Fibroblast of skin of back (primary cell): ENCODE results near the gene AGTPBP1.
"Not testable (repeated sequence)": the region's sequence is repeated elsewhere in the genome, so short reads cannot be mapped to it uniquely, and the experiment has no call there.

Experiments used
- DNase-seq: peaks from one replicate; pipeline ENCODE4 v3.0.0-alpha.2; 2013

AGTPBP1 gene

DNA sequence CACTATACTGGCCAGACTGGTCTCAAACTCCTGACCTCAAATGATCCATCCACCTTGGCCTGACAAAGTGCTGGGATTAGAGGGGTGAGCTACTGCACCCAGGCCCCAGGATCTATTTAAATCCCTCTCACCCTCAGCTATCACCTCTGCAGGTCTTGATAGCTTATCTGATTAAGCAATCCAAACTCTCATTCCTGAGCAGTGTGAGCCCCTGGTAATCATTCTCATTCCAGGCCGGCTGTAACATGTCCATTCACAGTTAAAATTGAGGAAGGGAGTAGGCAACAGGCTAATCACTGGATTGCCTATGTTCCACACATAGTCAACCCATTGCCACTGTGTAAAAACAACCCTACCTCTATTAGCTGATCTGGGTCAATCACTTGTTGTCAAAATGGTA lies 111.1 kb downstream of the AGTPBP1 start:
- DNase-seq: no peak

DNA sequence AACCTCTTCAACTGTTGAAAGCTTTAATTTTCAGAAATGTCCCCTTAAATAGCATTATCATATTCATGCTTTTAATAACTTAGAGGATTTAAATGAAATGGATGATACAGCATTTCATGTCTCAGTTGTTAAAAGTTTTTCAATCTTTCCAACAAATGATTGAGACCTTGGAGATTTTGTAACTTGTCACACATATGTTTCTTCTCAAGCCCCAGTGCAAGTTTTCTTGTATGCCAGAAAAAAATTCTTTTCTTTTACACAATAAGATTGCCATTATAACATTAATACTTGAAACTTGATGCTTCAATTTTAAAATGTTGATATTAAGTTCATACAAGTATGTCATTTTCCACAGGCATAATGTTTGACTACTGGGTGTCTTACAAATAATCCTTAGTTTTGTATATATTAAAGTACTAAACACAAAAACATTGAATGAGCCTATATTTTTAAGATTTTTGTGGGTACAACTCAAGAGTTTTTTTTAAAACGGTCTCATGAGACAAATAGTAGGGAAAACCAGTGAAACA lies 124.5 kb downstream of the AGTPBP1 start:
- DNase-seq: no peak

DNA sequence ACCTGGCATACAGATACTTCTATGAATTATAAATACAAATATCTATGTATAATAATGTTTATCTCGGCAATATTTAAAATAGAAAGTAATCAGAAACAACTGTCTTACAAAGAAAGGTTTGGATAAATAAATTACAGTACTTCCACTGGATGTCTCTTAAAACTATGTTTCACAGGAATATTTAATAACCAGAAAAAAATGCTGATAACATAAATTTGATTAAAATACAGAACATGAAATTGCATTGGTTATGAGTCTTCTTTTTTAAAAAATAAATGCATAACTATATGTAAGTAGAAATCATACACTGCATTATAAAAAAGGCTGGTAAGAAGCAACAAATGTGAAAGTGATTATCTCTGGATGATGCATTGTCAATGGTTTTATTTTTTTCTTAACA lies 126.0 kb downstream of the AGTPBP1 start:
- DNase-seq: no peak

DNA sequence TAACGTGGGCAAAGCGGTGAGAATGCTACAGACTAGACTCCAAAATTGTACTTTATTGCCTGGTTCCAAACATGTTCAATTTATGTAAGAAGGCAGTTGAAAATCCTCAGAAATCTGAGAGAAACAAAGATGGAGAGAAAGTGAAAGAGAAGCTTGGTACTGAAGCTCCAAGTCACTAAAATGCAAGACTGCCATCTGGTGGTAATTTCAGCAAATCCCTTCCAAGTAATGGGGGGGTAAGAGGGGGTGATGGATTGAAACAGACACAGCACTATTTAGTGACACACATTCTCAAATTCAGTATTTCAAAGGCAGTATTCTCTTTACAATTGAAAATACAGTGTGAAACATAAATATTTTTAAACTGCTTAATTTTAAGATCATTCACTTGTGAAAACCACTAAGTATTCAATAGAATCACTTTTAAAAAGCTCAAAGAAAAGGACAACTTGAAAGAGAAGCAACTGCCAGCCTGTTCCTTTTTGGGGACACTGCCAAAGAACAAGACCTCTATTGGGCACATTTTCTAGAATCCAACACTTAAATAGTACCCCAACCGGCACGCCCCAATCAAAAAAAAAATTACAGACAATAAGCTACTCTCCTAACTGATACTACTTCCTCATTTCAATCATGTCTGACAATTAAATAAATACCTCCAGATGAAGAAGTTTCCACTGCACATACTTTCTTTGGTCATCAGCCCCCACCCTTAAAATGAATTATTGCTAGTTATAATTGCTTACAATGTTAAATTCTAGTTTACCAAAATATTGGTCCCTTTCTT lies 131.5 kb downstream of the AGTPBP1 start:
- peak; percentile 74 for DNase-seq

DNA sequence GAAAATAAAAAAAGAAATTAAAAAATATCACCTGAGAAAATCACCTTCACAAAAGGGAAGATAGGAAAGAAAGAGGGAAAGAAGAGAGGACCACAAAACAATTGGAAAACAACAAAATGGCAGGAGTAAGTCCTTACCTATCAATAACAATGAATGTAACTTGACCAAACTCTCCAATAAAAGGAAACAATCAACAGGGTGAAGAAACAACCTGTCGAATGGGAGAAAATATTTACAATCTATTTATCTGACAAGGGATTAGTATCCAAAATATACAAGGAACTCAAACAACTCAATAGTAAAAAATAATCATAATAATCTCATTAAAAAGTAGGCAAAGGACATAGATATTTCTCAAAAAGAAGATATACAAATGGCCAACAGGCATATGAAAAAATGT lies 135.8 kb downstream of the AGTPBP1 start:
- DNase-seq: no peak

DNA sequence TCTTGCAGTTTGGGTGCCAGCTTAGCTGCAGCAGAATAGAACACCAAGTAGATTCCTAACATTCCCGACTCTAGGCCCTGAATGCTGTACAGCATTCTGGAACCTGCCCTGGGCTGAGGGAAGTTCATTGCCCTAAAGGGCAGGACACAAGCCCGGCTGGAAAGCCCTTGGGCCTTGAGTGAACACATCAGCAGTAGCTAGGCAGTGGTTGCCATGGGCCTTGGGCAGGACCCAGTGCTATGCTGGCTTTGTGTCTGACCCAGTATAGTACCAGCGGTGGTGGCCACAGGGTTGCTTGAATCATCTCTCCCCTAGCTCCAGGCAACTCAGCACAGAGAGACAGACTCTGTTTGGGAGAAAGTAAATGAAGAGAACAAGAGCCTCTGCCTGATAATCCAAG lies 137.8 kb downstream of the AGTPBP1 start:
- no peak for DNase-seq

DNA sequence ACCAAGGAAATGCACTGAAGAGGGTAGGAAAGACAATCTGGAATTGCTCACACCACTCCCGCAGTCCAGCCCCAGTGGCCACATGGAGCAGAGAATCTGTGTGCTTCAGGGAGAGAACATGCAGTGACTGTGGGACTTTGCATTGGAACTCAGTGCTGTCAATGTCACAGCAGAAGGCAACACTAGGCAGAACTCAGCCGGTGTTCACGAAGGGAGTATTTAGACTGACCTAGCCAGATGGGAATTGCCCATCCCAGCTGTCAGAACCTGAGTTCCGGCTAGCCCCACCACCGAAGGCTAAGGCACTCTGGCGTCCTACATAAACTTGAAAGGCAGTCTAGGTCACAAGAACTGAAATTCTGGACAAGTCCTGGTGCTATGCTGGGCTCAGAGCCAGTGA lies 139.0 kb downstream of the AGTPBP1 start:
- no peak for DNase-seq

DNA sequence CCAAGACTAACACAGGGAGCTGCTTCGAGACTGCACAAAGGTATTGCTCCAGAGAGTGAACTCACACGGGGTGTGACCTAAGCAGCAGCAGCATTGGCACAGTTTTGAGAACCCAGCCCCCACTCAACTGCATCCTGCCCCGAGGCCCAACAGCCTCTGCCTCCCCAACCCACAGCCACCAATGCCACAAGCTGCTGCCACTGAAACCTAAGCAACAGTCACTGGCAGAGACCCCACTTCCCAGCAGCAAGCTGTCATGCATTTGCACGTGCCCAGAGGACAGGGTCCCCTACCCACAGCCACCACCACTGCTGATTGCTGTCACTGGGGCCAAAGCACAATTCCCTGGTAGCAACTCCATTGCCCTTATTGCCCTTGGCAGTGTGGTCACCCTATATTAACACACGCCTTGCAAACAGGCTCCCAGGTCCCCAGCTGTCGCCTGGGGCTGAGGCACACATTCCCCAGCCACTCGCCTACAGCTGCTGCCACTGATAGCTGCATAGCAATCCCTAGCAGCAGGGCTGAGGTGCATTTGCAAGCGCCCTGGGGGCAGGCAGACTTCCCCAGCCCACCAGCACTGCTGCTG lies 141.0 kb downstream of the AGTPBP1 start:
- DNase-seq: no peak

DNA sequence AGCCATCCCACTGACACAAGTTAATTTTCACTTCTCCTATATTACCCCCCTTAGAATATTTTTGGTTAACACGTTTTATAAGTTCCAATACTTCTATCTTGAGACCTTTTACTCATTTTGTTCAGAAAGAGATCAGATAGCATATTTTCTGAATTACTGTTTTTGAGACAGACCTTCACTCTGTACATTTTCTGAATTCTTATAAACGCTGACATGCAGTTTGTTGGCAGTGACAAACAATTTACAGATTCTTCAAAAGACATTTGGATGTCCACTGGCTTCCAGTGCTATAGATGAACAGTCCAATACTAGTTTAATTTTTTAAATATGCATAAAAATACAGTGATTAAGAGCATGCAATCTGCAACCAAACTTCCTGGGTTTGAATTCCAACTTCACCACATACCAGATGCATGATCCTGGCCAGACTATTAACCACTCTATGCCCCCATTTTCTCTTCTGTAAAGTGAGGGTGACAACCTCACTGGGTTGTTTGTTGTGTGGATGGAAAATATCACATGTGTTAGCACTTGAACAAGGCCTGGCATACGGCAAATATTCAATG lies 142.1 kb downstream of the AGTPBP1 start:
- DNase-seq: peak; percentile 43

DNA sequence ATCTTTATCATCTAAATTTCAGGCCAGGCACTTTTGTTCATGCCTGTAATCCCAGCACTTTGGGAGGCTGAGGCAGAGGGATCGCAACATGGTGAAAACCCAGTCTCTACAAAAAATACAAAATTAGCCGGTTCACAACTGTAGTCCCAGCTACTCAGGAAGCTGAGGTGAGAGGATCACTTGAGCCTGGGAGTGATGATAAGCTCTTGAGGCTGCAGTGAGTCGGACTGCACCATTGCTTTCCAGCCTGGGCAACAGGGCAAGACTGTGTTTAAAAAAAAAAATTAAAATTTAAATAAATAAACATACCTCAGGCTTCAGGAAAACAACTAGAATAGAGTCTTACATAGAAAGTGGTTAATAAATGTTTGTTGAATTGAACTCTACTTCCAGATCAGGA lies 147.4 kb downstream of the AGTPBP1 start:
- no peak for DNase-seq

DNA sequence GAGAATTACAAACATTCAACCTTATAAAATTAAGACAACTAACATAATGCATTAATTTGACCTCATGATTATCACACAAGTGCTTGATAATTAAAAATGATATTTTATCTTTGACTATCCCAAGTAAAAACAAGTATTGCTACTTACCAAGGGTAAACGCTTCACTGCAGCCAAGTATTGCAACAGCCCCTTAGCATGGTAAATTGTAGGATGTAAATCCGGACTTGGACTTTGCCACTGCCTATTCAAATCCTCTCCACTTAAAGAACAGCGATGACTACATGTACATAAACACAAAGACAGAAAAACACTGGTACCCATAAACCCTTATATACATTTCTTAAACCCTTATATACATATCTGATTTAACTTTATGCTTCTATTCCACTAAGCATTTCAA lies 155.1 kb downstream of the AGTPBP1 start:
- no peak for DNase-seq

DNA sequence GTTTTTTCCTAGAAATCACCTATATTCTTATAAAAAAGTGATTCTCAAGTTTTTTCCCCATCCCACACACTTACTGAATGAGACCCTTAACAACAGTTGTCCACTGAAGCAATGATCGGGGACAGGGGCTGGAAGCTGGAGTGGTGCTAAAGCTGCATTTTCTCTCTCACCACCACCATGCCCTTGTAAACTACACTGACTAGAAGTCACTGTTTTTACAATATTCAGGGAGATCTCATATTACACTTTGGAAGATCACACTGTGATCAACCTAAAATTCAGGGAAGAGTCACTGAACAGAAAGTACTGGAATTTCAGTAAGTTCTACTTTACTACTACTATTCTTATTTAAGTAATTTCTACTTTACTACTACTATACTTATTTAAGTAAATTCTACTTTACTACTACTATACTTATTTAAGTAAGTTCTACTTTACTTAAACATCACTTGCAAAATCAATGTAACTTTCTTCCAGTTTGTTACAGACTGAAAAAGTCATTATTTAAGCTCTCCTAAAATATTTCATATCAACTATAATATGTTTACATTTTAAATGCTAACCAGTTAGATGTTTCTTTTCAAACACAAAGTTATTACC lies 164.3 kb downstream of the AGTPBP1 start:
- no peak for DNase-seq

DNA sequence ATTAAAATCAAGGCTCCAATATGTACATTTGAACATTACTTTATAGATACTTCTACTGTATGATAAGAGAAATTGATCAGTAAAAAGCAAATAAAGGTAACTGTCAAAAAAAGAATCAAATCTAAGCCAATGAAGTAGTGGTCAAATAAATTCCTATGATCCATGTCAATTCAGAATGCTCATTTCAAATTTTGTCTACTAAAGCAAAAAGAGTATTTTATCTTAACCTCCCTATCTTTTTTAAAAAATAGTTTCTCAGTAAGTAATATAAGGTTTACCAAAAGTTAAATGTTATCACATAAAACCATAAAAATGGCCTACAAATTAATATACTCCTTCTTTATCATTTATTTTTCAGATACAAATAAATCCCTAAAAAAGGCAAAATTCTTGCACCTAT lies 165.9 kb downstream of the AGTPBP1 start:
- no peak for DNase-seq

DNA sequence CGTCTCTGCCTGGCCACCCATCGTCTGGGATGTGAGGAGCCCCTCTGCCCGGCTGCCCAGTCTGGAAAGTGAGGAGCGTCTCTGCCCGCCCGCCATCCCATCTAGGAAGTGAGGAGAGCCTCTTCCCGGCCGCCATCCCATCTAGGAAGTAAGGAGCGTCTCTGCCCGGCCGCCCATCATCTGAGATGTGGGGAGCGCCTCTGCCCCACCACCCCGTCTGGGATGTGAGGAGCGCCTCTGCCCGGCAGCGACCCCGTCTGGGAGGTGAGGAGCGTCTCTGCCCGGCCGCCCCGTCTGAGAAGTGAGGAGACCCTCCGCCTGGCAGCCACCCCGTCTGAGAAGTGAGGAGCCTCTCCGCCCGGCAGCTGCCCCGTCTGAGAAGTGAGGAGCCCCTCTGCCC lies 168.2 kb downstream of the AGTPBP1 start:
- not testable (repeated sequence) for DNase-seq

DNA sequence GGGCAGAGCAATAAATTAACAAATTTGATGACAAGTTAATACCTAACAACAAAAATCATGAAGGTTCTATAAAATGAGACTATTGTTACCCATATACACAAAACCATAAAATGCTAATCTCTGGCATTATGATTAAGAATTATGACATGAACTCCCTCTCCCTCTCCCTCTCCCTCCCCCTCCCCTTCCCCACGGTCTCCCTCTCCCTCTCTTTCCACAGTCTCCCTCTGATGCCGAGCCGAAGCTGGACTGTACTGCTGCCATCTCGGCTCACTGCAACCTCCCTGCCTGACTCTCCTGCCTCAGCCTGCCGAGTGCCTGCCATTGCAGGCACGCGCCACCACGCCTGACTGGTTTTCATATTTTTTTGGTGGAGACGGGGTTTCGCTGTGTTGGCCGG lies 168.8 kb downstream of the AGTPBP1 start:
- DNase-seq: not testable (repeated sequence)

DNA sequence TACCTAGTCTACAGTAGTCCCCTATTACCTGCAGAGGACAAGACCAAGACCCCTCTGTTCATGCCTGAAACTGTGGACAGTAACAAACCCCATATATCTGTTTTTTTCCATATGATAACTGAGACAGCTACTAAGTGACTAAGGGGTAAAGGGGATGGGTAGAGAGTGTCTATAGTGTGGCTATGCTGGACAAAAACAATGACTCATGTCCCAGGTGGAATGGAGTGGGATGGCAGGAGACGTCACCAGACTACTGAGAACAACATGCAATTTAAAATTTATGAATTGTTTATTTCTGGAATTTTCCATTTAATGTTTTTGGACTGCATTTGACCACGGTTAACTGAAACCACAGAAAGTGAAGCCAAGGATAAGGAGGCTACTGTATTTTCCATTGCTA lies 171.8 kb downstream of the AGTPBP1 start:
- DNase-seq: peak; percentile 56

DNA sequence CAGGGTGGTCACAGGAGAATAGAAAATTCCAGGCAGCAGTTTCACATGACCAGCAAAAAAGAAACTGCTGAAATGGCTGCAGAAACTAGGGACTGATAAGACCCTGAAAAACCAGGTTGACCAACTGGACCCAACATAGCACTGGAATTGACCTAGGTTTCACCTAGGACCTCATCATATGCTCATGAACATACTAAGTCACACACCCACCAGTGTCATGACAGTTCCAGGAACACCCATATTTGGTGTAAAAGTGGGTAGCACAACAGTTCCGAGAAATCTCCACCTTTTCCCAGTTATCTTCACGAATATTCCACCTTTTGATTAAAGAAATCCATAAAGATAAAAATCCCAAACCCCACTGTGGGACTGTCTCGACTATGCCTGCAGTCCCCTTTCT lies 182.2 kb downstream of the AGTPBP1 start:
- no peak for DNase-seq

DNA sequence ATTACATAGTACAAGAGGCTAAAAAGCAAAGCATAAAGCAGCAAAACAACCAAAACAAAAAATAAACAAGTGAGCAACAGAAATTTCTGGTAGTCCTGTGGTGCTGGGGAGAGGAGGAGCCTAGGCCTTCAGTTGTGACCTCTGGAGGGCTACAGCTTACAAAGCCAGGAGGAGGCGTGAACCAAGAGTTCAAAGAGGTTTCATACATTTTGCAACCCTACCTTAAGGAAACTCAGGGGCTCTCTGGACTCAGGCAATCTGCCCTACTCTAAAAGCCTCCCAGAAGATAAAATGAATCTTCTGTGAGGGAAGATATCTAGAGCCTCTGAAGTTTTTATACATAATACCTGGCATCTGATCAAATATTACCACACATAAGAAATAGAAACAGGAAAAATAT lies 187.4 kb downstream of the AGTPBP1 start:
- no peak for DNase-seq

DNA sequence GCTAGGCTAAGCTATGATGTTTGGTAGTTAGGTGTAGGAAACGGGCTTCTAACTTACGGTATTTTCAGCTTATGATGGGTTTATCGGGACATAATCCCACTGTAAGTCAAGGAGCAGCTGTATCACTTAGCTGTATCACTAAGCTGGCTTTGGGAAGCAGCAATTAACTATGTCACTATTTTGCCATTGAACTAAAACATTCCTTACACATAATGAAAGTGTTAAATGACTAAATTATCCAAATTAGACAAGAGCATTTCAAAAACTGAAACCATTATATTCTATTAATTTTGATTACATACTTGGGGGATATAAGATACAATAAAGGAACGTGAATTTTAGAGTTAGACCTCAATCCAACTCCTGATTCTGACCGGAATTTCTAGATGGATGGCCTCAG lies 188.3 kb downstream of the AGTPBP1 start:
- no peak for DNase-seq

DNA sequence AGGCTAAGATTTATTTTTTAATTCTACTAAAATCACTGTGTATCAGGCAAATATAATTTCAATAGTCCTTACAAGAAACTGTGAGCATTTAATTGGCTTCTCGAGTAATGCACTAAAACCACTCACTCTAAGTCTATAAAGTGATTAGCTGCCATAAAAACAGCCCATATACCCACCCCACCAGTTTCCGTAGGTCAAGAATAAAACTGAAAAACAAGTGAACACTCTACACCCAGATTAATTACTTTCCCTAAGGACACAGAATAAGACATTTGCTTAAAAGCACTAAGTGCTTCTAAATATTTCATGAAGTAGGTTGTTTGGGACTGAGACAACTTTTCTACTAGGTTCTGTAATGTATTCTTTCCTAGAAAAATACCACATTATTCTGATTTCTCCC lies 194.2 kb downstream of the AGTPBP1 start:
- no peak for DNase-seq

DNA sequence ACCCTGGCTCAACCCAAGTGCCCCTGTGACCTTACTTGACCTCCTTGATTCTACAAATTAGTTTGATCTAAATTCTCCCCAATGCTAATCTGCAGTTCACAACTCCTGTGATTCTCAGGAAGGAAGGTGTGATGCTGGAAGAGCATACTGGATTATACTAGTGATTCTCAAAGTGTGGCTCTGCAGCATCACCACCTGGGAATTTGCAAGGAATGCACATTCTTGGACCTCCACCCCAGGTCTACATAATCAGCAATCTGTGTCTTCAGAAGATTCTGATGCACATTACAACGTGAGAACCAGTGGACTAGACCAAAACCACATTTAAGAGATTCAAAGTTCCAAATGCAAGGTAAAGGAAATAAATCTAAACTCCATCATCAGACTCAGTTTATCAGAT lies 198.6 kb downstream of the AGTPBP1 start:
- DNase-seq: no peak

DNA sequence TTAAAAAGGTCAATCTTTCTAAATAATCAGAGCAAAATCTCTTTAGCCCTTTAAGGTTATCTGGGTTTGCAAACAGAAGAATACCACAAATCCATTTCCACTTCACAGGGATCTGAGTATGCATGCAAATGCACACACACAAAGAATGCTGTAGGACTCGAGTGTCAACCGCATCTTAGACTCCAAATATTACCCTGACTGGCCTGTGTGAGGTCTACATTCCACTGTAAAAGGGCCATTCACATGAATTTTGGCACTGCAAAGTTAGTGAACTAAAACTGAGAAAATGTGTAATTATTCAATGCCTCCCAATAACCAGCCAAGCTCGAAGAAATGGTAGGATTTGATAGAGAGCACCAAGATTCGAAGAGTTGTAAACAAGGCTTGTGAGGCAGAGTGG lies 199.9 kb downstream of the AGTPBP1 start:
- DNase-seq: peak; percentile 25

DNA sequence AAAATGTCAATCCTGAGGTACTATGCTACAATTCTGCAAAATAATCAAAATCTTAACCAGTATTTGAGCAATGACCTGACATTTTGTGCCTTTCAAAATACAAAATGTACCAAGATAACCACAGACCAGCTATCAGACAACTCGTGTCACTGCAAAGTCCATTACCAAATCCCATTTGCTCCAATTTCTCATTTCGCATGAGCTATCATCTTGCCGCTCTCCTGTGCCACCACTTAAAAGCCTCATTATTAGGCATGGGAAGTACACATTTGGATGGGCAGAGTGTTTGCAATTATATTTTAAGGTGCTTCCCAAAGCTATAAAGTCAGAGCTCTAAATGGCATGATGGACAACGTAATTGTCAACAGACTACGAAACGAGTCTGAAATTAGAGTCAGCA lies 205.2 kb downstream of the AGTPBP1 start:
- DNase-seq: no peak

DNA sequence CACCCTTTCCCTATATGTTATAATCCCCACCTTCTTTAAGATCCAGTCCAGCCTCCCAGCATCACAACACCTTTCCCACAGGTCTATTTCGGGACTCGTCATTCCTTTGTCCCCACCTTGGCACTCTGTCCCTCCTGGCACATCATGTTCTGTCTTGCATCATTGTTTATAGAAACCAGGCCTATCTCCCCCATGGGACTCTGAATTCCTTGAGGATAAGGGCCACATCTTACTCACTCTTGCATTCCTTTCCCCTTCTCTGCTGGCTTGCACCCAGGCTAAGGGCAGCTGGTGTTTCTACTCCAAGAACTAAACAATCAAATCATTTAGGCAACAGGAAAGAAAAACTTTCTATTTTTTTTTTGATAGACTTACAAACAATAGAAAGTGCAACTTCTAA lies 205.7 kb downstream of the AGTPBP1 start:
- peak; percentile 90 for DNase-seq
